CD8-positive, alpha-beta memory T cell (primary cell): ENCODE data around the gene PIK3AP1. TPM values are rescaled to one million over a fixed set of nuclear protein-coding genes. Genes with fewer than 3 reads are reported as not detected.
A peak's percentile ranks its signal among the peaks of the same experiment; 100 is the strongest.

Experiments used
- CTCF ChIA-PET: fragments of 350-600 bp; sonication (Branson Sonifier 250); formaldehyde crosslinking; loops from one replicate; lab custom pipeline; 2021; ENCODE audit warnings: antibody characterized with exemption; lab: Charles Lee
- POLR2A ChIA-PET: fragments of 350-600 bp; sonication (Branson Sonifier 250); formaldehyde crosslinking; loops from one replicate; lab custom pipeline; 2021; ENCODE audit warnings: antibody characterized with exemption; lab: Charles Lee
- DNase-seq, 5 donors: peaks; one replicate each; pipeline versions ENCODE4 v3.0.0 to v3.0.0-alpha.2; 2020 to 2022; ENCODE audit warnings: mixed read lengths in 1 of 5
- H3K27ac ChIP-seq: one replicate; pipeline ENCODE4 v1.7.0; 2013; ENCODE audit warnings: low read depth, mild to moderate bottlenecking, low read length, moderate library complexity
- H3K27me3 ChIP-seq: 2 replicates; pipeline ENCODE4 v1.7.0; 2013; ENCODE audit warnings: low read length, mild to moderate bottlenecking; ENCODE audit not compliant: insufficient read depth, poor library complexity, severe bottlenecking
- H3K36me3 ChIP-seq: 2 replicates; pipeline ENCODE4 v1.7.0; 2013; ENCODE audit warnings: mild to moderate bottlenecking, low read length, moderate library complexity; ENCODE audit not compliant: insufficient read depth
- H3K4me1 ChIP-seq: 2 replicates; pipeline ENCODE4 v1.7.0; 2013; ENCODE audit warnings: mild to moderate bottlenecking, low read length, moderate library complexity; ENCODE audit not compliant: insufficient read depth
- H3K4me3 ChIP-seq: 2 replicates; pipeline ENCODE4 v1.7.0; 2013; ENCODE audit warnings: mild to moderate bottlenecking, low read length
- H3K9me3 ChIP-seq: 2 replicates; pipeline ENCODE4 v1.7.0; 2013; ENCODE audit warnings: mild to moderate bottlenecking, low read length
- H3K27ac Mint-ChIP-seq, 8 donors: one replicate each; pipeline ENCODE4 v1.8.0; 2020 to 2021; ENCODE audit warnings: mixed read lengths in 8 of 8, mild to moderate bottlenecking in 6 of 8, inconsistent platforms in 3 of 8, moderate library complexity in 3 of 8
- H3K27me3 Mint-ChIP-seq, 2 donors: one replicate each; pipeline ENCODE4 v1.8.0; 2020 to 2021; ENCODE audit warnings: mixed read lengths in 2 of 2, mild to moderate bottlenecking in 1 of 2, moderate library complexity in 1 of 2
- H3K36me3 Mint-ChIP-seq, 3 donors: one replicate each; pipeline ENCODE4 v1.8.0; 2020 to 2021; ENCODE audit warnings: mixed read lengths in 3 of 3, inconsistent platforms in 1 of 3, mild to moderate bottlenecking in 1 of 3
- H3K4me1 Mint-ChIP-seq, 3 donors: one replicate each; pipeline ENCODE4 v1.8.0; 2020 to 2021; ENCODE audit warnings: mixed read lengths in 3 of 3, inconsistent platforms in 1 of 3, mild to moderate bottlenecking in 1 of 3
- H3K4me3 Mint-ChIP-seq, 7 donors: one replicate each; pipeline ENCODE4 v1.8.0; 2020 to 2021; ENCODE audit warnings: mixed read lengths in 7 of 7, mild to moderate bottlenecking in 6 of 7, moderate library complexity in 4 of 7, inconsistent platforms in 2 of 7
- H3K9me3 Mint-ChIP-seq, 5 donors: one replicate each; pipeline ENCODE4 v1.8.0; 2020 to 2022; ENCODE audit warnings: mixed read lengths in 5 of 5, mild to moderate bottlenecking in 3 of 5, moderate library complexity in 2 of 5, inconsistent platforms in 1 of 5
- polyA plus RNA-seq: library from polyadenylated mRNA; unstranded; fragments of 300-500 nt; fragmentation: Illumina TruSeq; gene quantifications from one replicate; pipeline ENCODE4 v1.2.3, GENCODE V29; 2021
- total RNA-seq, 2 experiments: library from RNA; stranded (reverse); gene quantifications; one replicate each; pipeline ENCODE4 v1.2.3, GENCODE V29; 2021

The PIK3AP1 gene
- total and polyA plus RNA-seq, 3 experiments from 2014 or later: 5.7 to 37.0 (median 6.7) TPM

- ChIA-PET CTCF (interaction anchor here (0.6 to 1.3 kb wide), 3 partner anchors 23 to 692 kb away, joined by 3 to 5 read pairs (median 3); no protein-coding TSS in a partner anchor), POLR2A (no interaction called here)
- Mint-ChIP-seq H3K27me3 (no peaks in the 10 kb centered on the region), H3K36me3 (peaks cover 0 to 19% (median 0%) of the 10 kb centered on the region in 3 donors), H3K4me3 (peak within 1 kb of the TSS in 6 of 7 donors; percentile 91 to 99 (median 94)), H3K9me3 (no peaks in the 10 kb centered on the region), H3K27ac (peak within 1 kb of the TSS in 7 of 8 donors; percentile 96 to 100 (median 98)), H3K4me1 (peaks cover 42 to 47% (median 47%) of the 10 kb centered on the region in 3 donors)
- Histone ChIP-seq H3K4me1 (peaks cover 59% of the 10 kb centered on the region), H3K4me3 (peak within 1 kb of the TSS; percentile 87), H3K9me3 (no peaks in the 10 kb centered on the region), H3K27me3 (no peaks in the 10 kb centered on the region), H3K36me3 (no peaks in the 10 kb centered on the region), H3K27ac (peak within 1 kb of the TSS; percentile 98)
- DNase-seq: peak; percentile 90 to 96 (median 90)
These were observed 133.7 kb downstream of the PIK3AP1 start, which contains the start of gene TM9SF3 for GRCh38 chr10:96586419-96587263. TSS of gene TM9SF3 (minus strand) at chr10:96587012. CDS start at chr10:96586835, 177 bp downstream.

DNA sequence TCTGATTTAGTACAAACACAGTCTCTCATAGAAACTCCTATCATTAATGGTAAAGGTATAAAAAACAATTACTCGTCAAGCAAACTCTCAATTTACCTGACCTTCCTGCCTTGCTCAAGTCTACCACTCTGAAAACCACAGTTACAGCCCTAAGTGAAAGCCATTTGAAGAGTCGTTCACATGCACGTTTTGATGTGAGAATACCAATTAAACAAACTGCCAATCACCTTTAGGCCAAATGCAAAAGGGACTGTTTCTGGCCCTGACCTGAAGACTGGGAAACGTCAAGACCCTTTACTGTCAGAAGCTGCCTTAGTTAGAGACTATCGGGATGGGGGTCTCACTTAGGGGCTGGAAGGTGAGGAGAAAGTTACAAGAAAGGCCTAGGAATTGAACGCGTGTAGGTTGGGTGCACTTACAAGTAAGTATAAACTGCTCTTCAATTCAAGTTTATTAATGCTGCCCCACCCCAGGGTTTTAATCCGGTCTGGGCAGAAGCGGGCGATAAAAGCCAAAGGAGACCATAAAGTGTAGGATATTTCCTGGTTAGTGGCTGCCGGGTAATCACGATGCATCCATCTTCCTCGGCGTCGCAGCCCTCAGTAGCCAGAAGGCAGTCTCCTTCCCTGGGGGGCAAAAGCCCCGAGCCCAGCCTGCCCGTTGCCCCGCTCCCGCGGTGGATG is 134.4 kb downstream of the PIK3AP1 start:
- CTCF ChIA-PET: interaction anchor here (0.6 to 1.3 kb wide), 2 partner anchors 24 to 693 kb away, joined by 3 read pairs; no protein-coding TSS in a partner anchor
- Histone ChIP-seq H3K4me1 (peaks cover 66% of the 10 kb centered on the region), H3K4me3 (peak overlapping the region; percentile 87), H3K27me3 (no peaks in the 10 kb centered on the region), H3K9me3 (no peaks in the 10 kb centered on the region), H3K36me3 (no peaks in the 10 kb centered on the region), H3K27ac (peak overlapping the region; percentile 93)
- H3K27me3 Mint-ChIP-seq: no peaks in the 10 kb centered on the region
- peak overlapping the region in 6 of 7 donors; percentile 91 to 99 (median 94) for H3K4me3 Mint-ChIP-seq
- H3K9me3 Mint-ChIP-seq: no peaks in the 10 kb centered on the region
- H3K4me1 Mint-ChIP-seq: peaks cover 47 to 53% (median 53%) of the 10 kb centered on the region in 3 donors
- H3K36me3 Mint-ChIP-seq: peaks cover 0 to 19% (median 0%) of the 10 kb centered on the region in 3 donors
- peak overlapping the region in 7 of 8 donors; percentile 96 to 100 (median 98) for H3K27ac Mint-ChIP-seq
- POLR2A ChIA-PET: no interaction called here
- DNase-seq: peak; percentile 8 to 50 (median 38)

DNA sequence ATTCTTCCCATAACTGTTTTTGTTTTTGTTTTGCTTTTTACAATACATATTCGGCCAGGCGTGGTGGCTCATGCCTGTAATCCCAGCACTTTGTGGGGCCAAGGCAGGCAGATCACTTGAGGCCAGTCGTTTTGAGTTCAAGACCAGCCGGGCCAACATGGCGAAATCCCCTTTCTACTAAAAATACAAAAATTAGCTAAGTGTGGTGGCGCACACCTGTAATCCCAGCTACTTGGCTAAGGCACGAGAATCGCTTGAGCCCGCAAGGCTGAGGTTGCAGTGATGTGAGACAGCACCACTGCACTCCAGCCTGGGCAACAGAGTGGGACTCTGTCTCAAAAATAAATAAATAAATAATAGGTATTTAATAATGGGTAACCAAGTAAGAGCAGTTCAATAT is 135.8 kb downstream of the PIK3AP1 start:
- H3K27ac ChIP-seq: no peak overlapping the region
- H3K9me3 ChIP-seq: no peaks in the 10 kb centered on the region
- no peak for DNase-seq
- no peak overlapping the region for H3K4me3 ChIP-seq
- H3K27me3 ChIP-seq: no peaks in the 10 kb centered on the region
- peaks cover 77% of the 10 kb centered on the region for H3K4me1 ChIP-seq
- Mint-ChIP-seq H3K4me1 (peaks cover 57 to 67% (median 64%) of the 10 kb centered on the region in 3 donors), H3K36me3 (peaks cover 0 to 26% (median 2%) of the 10 kb centered on the region in 3 donors), H3K4me3 (peak overlapping the region in 6 of 7 donors; percentile 37 to 67 (median 45)), H3K27ac (peak overlapping the region in 6 of 8 donors; percentile 23 to 84 (median 66)), H3K27me3 (no peaks in the 10 kb centered on the region), H3K9me3 (no peaks in the 10 kb centered on the region)
- no peaks in the 10 kb centered on the region for H3K36me3 ChIP-seq
- ChIA-PET POLR2A (no interaction called here), CTCF (interaction anchor here (1.6 kb wide), 1 partner anchor 56 kb away, joined by 5 read pairs; no protein-coding TSS in a partner anchor)

DNA sequence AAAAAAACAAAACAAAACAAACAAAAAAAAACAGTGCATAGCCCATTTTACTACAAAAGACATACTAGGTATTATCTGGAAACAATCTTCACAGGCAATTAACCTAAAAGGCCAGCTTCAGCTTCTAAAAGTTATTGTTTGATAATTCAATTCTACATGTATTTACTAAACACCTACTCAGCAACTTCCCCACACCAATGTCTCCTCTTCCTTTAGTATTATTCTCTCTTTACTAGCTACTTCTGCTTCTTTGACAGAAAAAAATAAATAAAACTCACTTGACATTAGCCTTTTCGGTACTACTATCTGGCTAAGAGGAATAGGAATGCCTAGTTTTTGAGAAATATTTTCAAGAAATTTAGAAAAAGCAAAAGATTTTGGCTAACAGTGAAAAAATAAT is 136.3 kb downstream of the PIK3AP1 start:
- ChIA-PET CTCF (interaction anchor here (1.6 kb wide), 1 partner anchor 56 kb away, joined by 5 read pairs; no protein-coding TSS in a partner anchor), POLR2A (no interaction called here)
- Mint-ChIP-seq H3K4me3 (peak overlapping the region in 6 of 7 donors; percentile 35 to 68 (median 55)), H3K9me3 (no peaks in the 10 kb centered on the region), H3K27me3 (no peaks in the 10 kb centered on the region), H3K27ac (peak overlapping the region in 4 of 8 donors; percentile 29 to 84 (median 70)), H3K4me1 (peaks cover 59 to 71% (median 68%) of the 10 kb centered on the region in 3 donors), H3K36me3 (peaks cover 0 to 26% (median 2%) of the 10 kb centered on the region in 3 donors)
- Histone ChIP-seq H3K27ac (no peak overlapping the region), H3K27me3 (no peaks in the 10 kb centered on the region), H3K4me1 (peaks cover 76% of the 10 kb centered on the region), H3K36me3 (no peaks in the 10 kb centered on the region), H3K9me3 (no peaks in the 10 kb centered on the region), H3K4me3 (no peak overlapping the region)
- DNase-seq: no peak

DNA sequence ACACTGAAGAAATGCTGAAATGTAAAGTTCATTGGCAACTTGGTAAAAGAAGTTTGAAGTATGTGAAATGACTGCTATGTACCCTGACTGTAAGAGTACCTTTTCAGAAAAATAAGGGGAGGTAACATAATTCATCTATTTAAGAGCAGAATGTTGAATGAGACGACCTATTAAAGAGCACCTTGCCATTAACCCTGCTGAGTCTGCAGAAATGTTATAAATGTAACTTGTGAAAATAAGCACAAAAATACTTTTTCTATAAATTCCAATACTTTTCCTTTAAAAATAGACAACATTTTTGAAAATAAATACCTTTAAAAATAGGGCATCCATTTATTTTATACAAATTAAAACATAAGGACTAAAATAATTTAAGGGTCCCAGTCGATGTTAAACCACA is 141.2 kb downstream of the PIK3AP1 start:
- H3K4me1 Mint-ChIP-seq: peaks cover 73 to 96% (median 93%) of the 10 kb centered on the region in 3 donors
- no peaks in the 10 kb centered on the region for H3K9me3 Mint-ChIP-seq
- H3K27me3 Mint-ChIP-seq: no peaks in the 10 kb centered on the region
- H3K36me3 ChIP-seq: no peaks in the 10 kb centered on the region
- CTCF ChIA-PET: no interaction called here
- POLR2A ChIA-PET: no interaction called here
- H3K4me3 ChIP-seq: no peak overlapping the region
- peaks cover 60% of the 10 kb centered on the region for H3K4me1 ChIP-seq
- peak overlapping the region in 4 of 8 donors; percentile 12 to 64 (median 36) for H3K27ac Mint-ChIP-seq
- no peaks in the 10 kb centered on the region for H3K27me3 ChIP-seq
- no peak overlapping the region for H3K27ac ChIP-seq
- DNase-seq: no peak
- no peaks in the 10 kb centered on the region for H3K9me3 ChIP-seq
- peaks cover 6 to 42% (median 14%) of the 10 kb centered on the region in 3 donors for H3K36me3 Mint-ChIP-seq
- peak overlapping the region in 2 of 7 donors; percentile 24 to 32 for H3K4me3 Mint-ChIP-seq

GRCh38 chr10:96578633-96579032 is 141.7 kb downstream of the PIK3AP1 start:
- Histone ChIP-seq H3K9me3 (no peaks in the 10 kb centered on the region), H3K4me1 (peaks cover 55% of the 10 kb centered on the region), H3K4me3 (no peak overlapping the region), H3K27ac (no peak overlapping the region), H3K27me3 (no peaks in the 10 kb centered on the region), H3K36me3 (no peaks in the 10 kb centered on the region)
- Mint-ChIP-seq H3K4me3 (peak overlapping the region in 3 of 7 donors; percentile 1 to 45 (median 32)), H3K9me3 (no peaks in the 10 kb centered on the region), H3K27ac (peak overlapping the region in 3 of 8 donors; percentile 18 to 79 (median 55)), H3K36me3 (peaks cover 6 to 44% (median 17%) of the 10 kb centered on the region in 3 donors), H3K27me3 (no peaks in the 10 kb centered on the region), H3K4me1 (peaks cover 73 to 96% (median 93%) of the 10 kb centered on the region in 3 donors)
- ChIA-PET POLR2A (no interaction called here), CTCF (no interaction called here)
- no peak for DNase-seq

DNA sequence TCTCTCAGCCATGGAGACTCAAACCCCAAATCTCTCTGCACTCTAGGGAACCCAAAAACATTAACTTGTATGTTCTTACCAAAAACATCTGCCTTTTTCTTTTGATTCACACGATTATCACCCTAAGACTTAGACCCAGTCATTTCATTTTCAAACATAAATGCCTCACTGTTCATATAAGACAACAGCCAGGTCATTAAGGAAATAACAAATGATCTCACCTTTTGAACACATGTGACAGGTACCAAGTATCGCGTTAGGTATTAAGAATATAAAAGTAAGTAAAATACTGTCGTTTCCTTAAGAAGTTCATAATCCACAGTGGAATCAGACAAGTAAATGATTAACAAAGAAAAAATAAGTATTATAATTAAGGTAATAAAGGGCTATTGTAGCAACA is 142.3 kb downstream of the PIK3AP1 start:
- no peak overlapping the region for H3K27ac ChIP-seq
- Mint-ChIP-seq H3K27me3 (no peaks in the 10 kb centered on the region), H3K9me3 (no peaks in the 10 kb centered on the region), H3K27ac (peak overlapping the region in 3 of 8 donors; percentile 39 to 69 (median 54)), H3K36me3 (peaks cover 7 to 48% (median 17%) of the 10 kb centered on the region in 3 donors), H3K4me3 (peak overlapping the region in 1 of 7 donors; percentile 2), H3K4me1 (peaks cover 73 to 96% (median 93%) of the 10 kb centered on the region in 3 donors)
- ChIA-PET POLR2A (no interaction called here), CTCF (no interaction called here)
- no peaks in the 10 kb centered on the region for H3K27me3 ChIP-seq
- H3K4me1 ChIP-seq: peaks cover 49% of the 10 kb centered on the region
- no peak overlapping the region for H3K4me3 ChIP-seq
- peaks cover 2% of the 10 kb centered on the region for H3K36me3 ChIP-seq
- DNase-seq: no peak
- H3K9me3 ChIP-seq: no peaks in the 10 kb centered on the region
